CD4-positive, alpha-beta T cell (primary cell): Measurements from ENCODE around the gene TTYH2. TPM values are rescaled to one million over a fixed set of nuclear protein-coding genes. Genes with fewer than 3 reads are reported as not detected.

Experiments
- ATAC-seq: fragments of 200-7000 bp; cut with Tn5 transposase; one replicate; pipeline ENCODE4 v1.10.0; 2022; ENCODE audit warnings: mild to moderate bottlenecking; ENCODE audit not compliant: poor library complexity
- CTCF ChIA-PET: fragments of 350-600 bp; sonication (Branson Sonifier 250); formaldehyde crosslinking; loops from one replicate; lab custom pipeline; 2021; ENCODE audit warnings: antibody characterized with exemption, inconsistent platforms; lab: Charles Lee
- POLR2A ChIA-PET: fragments of 350-600 bp; sonication (Branson Sonifier 250); formaldehyde crosslinking; loops from one replicate; lab custom pipeline; 2021; ENCODE audit warnings: antibody characterized with exemption, inconsistent platforms; lab: Charles Lee
- DNase-seq, 14 experiments: peaks; one replicate each; pipeline ENCODE4 v3.0.0-alpha.2; 2013 to 2020; ENCODE audit warnings: mixed read lengths in 2 of 14
- H3K27ac ChIP-seq, 2 donors: one replicate each; pipeline versions ENCODE4 v1.5.1 to v1.7.0; 2013; ENCODE audit warnings: low read length in 2 of 2, low read depth in 1 of 2, mild to moderate bottlenecking in 1 of 2
- H3K27me3 ChIP-seq, 2 experiments: 1 replicate in 1 of 2; 2 replicates in 1 of 2; pipeline versions ENCODE4 v1.6.1 to v1.7.0; 2013; ENCODE audit warnings: low read length in 2 of 2, control low read depth in 1 of 2, mild to moderate bottlenecking in 1 of 2, moderate library complexity in 1 of 2; ENCODE audit not compliant: insufficient read depth in 2 of 2, control insufficient read depth in 1 of 2
- H3K36me3 ChIP-seq: one replicate; pipeline ENCODE4 v1.6.1; 2013; ENCODE audit warnings: low read length, control low read depth; ENCODE audit not compliant: insufficient read depth
- H3K4me1 ChIP-seq: one replicate; pipeline ENCODE4 v1.6.1; 2013; ENCODE audit warnings: low read length, control low read depth; ENCODE audit not compliant: insufficient read depth
- H3K4me3 ChIP-seq: one replicate; pipeline ENCODE4 v1.5.1; 2013; ENCODE audit warnings: mild to moderate bottlenecking, low read length, moderate library complexity
- H3K9me3 ChIP-seq, 2 experiments: 1 replicate in 1 of 2; 2 replicates in 1 of 2; pipeline versions ENCODE4 v1.6.1 to v1.7.0; 2013; ENCODE audit warnings: low read length in 2 of 2, mild to moderate bottlenecking in 2 of 2, control low read depth in 1 of 2, moderate library complexity in 1 of 2; ENCODE audit not compliant: control insufficient read depth in 1 of 2, insufficient read depth in 1 of 2
- H3K27ac Mint-ChIP-seq: one replicate; pipeline ENCODE4 v1.8.0; 2020; ENCODE audit warnings: mixed read lengths
- H3K27me3 Mint-ChIP-seq: one replicate; pipeline ENCODE4 v1.8.0; 2021; ENCODE audit warnings: mixed read lengths
- H3K36me3 Mint-ChIP-seq: one replicate; pipeline ENCODE4 v1.8.0; 2021; ENCODE audit warnings: low read depth, mixed read lengths
- H3K4me1 Mint-ChIP-seq: one replicate; pipeline ENCODE4 v1.8.0; 2021; ENCODE audit warnings: low read depth, mixed read lengths
- H3K4me3 Mint-ChIP-seq: one replicate; pipeline ENCODE4 v1.8.0; 2020; ENCODE audit warnings: mild to moderate bottlenecking, mixed read lengths
- H3K9me3 Mint-ChIP-seq: one replicate; pipeline ENCODE4 v1.8.0; 2020; ENCODE audit warnings: mixed read lengths
- intact Hi-C, 2 experiments: fragments of 100-400 bp; cut with DNase I in 1 of 2; cut with micrococcal nuclease in 1 of 2; formaldehyde crosslinking; loops; one replicate each; pipeline versions ENCODE4 v1.15.1 to v1.9.0; 2023 to 2025; cut with DNase I, micrococcal nuclease
- total RNA-seq, 174 experiments: library from RNA in 2 of 174; stranded (reverse) in 2 of 174; gene quantifications; one replicate each; pipeline ENCODE4 v1.2.3 and lab custom pipeline; 2021 to 2026
- TF ChIP-seq, protein P1 (sequence below): fragments of 200-600 bp; IDR thresholded peaks from one replicate; pipeline ENCODE4 v1.8.0; 2022; ENCODE audit warnings: antibody characterized with exemption, mild to moderate bottlenecking

TTYH2 gene
- total RNA-seq, 2 experiments from 2014 or later: 4.4 to 5.4 TPM

DNA sequence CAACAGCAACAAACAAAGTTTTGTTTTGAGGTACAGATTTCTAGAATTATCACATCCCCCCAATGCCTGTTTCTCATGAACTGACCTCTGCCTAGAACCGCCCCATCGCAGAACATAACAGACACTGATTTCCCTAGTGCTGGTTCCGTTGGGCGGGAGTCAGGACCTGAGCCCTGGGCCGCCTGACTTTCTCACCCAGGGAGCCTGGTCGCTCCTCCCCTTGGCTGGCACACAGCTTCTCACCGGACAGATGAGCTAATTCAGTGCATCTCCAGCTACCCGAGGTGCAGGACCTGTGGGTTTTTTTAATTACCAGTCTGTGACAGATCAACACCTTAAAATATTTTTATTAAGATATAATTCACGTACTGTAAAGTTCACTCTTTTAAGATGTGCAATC, 30.0 kb upstream of the TTYH2 start:
- CTCF ChIA-PET: no interaction called here
- Histone ChIP-seq H3K36me3 (no peaks in the 10 kb centered on the region), H3K4me1 (no peaks in the 10 kb centered on the region), H3K4me3 (no peak overlapping the region), H3K27ac (no peak overlapping the region), H3K27me3 (peaks cover 0 to 7% of the 10 kb centered on the region in 2 experiments), H3K9me3 (peaks cover 0 to 8% of the 10 kb centered on the region in 2 experiments)
- intact Hi-C loops: no loop called here
- Mint-ChIP-seq H3K4me3 (no peak overlapping the region), H3K9me3 (no peaks in the 10 kb centered on the region), H3K36me3 (no peaks in the 10 kb centered on the region), H3K27me3 (peaks cover 38% of the 10 kb centered on the region), H3K27ac (no peak overlapping the region), H3K4me1 (no peaks in the 10 kb centered on the region)
- DNase-seq (no peak), ATAC-seq (no peak)
- TF ChIP-seq, protein P1, sequence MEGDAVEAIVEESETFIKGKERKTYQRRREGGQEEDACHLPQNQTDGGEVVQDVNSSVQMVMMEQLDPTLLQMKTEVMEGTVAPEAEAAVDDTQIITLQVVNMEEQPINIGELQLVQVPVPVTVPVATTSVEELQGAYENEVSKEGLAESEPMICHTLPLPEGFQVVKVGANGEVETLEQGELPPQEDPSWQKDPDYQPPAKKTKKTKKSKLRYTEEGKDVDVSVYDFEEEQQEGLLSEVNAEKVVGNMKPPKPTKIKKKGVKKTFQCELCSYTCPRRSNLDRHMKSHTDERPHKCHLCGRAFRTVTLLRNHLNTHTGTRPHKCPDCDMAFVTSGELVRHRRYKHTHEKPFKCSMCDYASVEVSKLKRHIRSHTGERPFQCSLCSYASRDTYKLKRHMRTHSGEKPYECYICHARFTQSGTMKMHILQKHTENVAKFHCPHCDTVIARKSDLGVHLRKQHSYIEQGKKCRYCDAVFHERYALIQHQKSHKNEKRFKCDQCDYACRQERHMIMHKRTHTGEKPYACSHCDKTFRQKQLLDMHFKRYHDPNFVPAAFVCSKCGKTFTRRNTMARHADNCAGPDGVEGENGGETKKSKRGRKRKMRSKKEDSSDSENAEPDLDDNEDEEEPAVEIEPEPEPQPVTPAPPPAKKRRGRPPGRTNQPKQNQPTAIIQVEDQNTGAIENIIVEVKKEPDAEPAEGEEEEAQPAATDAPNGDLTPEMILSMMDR: no peak
- POLR2A ChIA-PET: no interaction called here

DNA sequence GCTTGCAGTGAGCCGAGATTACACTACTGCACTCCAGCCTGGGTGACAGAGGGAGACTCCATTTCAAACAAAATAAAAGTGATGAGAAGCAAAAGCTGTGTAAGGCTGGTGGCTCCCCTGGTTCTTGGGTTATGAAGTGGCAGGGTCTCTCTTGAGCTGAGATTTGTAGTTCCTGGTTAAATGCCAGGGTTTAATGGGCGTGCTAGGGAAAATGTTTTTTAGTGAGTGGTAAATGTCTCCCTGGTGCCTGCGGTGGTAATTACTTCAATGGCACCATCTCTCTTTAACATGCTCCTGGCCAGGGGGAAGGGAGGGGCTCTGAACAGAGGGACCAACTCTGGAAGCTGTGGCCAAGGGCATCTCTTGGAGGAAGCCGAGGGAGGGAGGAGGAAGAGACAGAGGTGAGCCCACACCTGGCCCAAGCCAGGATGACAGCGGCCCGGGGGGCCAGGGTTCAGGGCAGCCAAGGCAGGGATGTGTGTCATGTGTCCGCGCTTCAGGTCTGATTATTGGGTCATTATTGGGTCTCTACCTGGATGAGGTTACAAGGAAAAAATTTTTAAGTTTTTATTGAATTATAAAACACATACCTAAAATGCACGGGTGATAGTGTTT, 27.7 kb upstream of the TTYH2 start:
- TF ChIP-seq, protein P1: no peak
- Mint-ChIP-seq H3K27me3 (peaks cover 24% of the 10 kb centered on the region), H3K27ac (no peak overlapping the region), H3K4me1 (no peaks in the 10 kb centered on the region), H3K4me3 (no peak overlapping the region), H3K36me3 (no peaks in the 10 kb centered on the region), H3K9me3 (no peaks in the 10 kb centered on the region)
- no peaks in the 10 kb centered on the region for H3K27me3 ChIP-seq
- no peaks in the 10 kb centered on the region for H3K9me3 ChIP-seq
- ChIA-PET POLR2A (no interaction called here), CTCF (no interaction called here)
- no peak overlapping the region for H3K4me3 ChIP-seq
- no peak overlapping the region for H3K27ac ChIP-seq
- DNase-seq (no peak), ATAC-seq (no peak)
- intact Hi-C loops: no loop called here
- no peaks in the 10 kb centered on the region for H3K4me1 ChIP-seq
- H3K36me3 ChIP-seq: no peaks in the 10 kb centered on the region

DNA sequence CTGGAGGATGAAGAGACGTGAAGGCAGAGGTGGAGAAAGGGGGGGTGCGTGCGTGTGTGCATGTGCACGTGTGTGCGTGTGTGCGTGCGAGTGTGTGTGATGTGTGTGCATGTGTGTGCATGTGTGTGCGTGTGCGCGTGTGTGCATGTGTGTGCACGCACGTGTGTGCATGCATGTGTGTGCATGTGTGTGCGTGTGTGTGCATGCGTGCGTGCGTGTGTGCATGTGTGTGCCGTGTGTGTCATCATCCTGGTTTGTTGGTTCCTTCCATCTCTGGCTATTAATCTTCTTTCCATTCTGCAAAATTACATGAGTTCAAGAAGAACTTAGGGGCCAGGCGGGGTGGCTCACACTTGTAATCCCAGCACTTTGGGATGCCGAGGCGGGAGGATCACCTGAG, 26.9 kb upstream of the TTYH2 start:
- Mint-ChIP-seq H3K27ac (no peak overlapping the region), H3K27me3 (peaks cover 19% of the 10 kb centered on the region), H3K4me1 (no peaks in the 10 kb centered on the region), H3K4me3 (no peak overlapping the region), H3K36me3 (no peaks in the 10 kb centered on the region), H3K9me3 (no peaks in the 10 kb centered on the region)
- Histone ChIP-seq H3K9me3 (no peaks in the 10 kb centered on the region), H3K4me1 (no peaks in the 10 kb centered on the region), H3K27me3 (no peaks in the 10 kb centered on the region), H3K4me3 (no peak overlapping the region), H3K27ac (no peak overlapping the region), H3K36me3 (no peaks in the 10 kb centered on the region)
- no peak for ATAC-seq
- CTCF ChIA-PET: no interaction called here
- POLR2A ChIA-PET: no interaction called here
- TF ChIP-seq, protein P1: no peak
- intact Hi-C loops: no loop called here
- DNase-seq: no peak
